ENCODE results near the gene ANK2.

ANK2 gene

DNA sequence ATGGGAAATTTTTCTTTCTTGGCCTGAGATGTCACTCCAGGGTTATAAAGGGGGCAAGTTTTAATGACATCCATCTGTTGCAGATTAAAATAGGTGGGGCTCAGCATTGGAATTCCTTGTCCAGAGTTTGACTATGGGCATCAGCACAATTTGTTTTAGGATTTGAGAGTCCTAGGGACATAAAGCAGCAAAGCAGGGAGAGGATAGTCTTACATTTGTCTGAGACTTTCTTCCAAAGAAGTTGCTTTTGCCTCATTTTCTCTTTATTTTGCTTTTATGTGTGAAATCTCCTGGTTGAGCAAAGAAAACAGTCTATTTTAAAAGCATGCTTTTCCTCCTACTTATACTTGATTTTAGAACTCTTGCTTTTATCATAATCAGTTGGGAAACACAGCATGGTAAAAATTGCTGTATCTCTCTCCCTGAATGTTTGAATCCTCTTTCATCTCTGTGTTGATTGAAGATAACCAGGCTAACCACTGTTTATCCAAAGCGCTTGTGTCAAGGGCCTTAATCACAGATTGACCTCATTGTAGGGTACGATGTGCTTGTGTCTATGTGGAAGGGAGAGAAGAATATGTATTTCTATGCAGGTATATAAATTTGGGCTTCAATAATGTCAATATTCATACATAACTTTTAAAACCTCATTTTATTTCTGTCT lies 121.5 kb downstream of the ANK2 start:
- TF ChIP-seq, protein P1, sequence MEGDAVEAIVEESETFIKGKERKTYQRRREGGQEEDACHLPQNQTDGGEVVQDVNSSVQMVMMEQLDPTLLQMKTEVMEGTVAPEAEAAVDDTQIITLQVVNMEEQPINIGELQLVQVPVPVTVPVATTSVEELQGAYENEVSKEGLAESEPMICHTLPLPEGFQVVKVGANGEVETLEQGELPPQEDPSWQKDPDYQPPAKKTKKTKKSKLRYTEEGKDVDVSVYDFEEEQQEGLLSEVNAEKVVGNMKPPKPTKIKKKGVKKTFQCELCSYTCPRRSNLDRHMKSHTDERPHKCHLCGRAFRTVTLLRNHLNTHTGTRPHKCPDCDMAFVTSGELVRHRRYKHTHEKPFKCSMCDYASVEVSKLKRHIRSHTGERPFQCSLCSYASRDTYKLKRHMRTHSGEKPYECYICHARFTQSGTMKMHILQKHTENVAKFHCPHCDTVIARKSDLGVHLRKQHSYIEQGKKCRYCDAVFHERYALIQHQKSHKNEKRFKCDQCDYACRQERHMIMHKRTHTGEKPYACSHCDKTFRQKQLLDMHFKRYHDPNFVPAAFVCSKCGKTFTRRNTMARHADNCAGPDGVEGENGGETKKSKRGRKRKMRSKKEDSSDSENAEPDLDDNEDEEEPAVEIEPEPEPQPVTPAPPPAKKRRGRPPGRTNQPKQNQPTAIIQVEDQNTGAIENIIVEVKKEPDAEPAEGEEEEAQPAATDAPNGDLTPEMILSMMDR (IDR thresholded peaks at IDR 0.05; ENCODE audit: insufficient read depth, low read length, poor library complexity, severe bottlenecking) = no peak
- no peak for TF ChIP-seq EZH2phosphoT487 (conservative IDR thresholded peaks at IDR 0.05; ENCODE audit: low read length)
- H3K79me2 ChIP-seq (ENCODE audit: insufficient read depth, low read length) = no peaks in the 10 kb centered on the region
- H3K9me3 ChIP-seq (ENCODE audit: insufficient read depth, low read length) = no peaks in the 10 kb centered on the region
- H3K9ac ChIP-seq (ENCODE audit: low read length) = no peak overlapping the region
- no peaks in the 10 kb centered on the region for H3F3A ChIP-seq (ENCODE audit: insufficient read depth)
- H3K9me2 ChIP-seq (replicated peaks; ENCODE audit: insufficient read depth, low read length) = no peaks in the 10 kb centered on the region
- no peaks in the 10 kb centered on the region for H3K36me3 ChIP-seq (ENCODE audit: low read length)
- no peaks in the 10 kb centered on the region for H3K27me3 ChIP-seq (ENCODE audit: low read length)
- H3K4me2 ChIP-seq (ENCODE audit: low read depth, low read length, poor library complexity, severe bottlenecking) = no peak overlapping the region
- H3K27ac ChIP-seq (ENCODE audit: low read depth, low read length) = no peak overlapping the region
- H4K20me1 ChIP-seq (ENCODE audit: low read depth, low read length) = no peaks in the 10 kb centered on the region
- no peak overlapping the region for H3K4me3 ChIP-seq (ENCODE audit: insufficient read depth, low read length, poor library complexity, severe bottlenecking)
- H2AFZ ChIP-seq (ENCODE audit: low read depth, low read length, severe bottlenecking) = no peak overlapping the region

DNA sequence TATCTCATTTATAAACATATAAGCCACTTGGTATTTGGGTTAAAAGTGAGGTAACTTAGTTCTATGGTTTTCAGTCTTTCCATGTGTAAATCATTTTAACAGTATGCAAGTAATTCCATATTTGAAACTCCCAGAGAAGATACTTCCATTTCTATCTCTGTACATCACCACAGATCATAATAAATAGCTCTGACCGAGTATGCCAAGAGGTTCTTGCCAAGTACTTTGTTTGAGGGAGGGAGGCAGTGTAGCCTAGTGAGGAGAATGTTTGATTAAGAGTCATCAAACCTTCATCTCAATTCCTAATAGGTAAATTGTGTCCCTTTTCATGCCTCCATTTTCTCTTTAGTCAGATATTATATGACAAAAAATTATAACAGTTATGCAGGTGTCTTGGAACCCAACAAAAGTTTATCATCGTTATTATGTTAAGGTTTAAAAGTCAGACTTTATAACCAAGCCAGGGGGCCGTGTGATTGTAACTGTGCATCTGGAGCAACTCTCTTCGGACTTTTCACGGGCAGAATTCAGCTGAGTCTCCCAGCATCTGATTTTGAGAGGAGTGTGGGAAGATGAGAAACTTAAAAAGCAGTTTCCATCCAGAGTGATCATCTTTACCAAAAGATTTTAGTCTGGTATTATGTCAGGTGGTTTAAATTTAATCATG lies 123.8 kb downstream of the ANK2 start:
- Histone ChIP-seq H3K36me3 (ENCODE audit: low read length) (no peaks in the 10 kb centered on the region), H3K9me3 (ENCODE audit: insufficient read depth, low read length) (no peaks in the 10 kb centered on the region), H3K9ac (ENCODE audit: low read length) (no peak overlapping the region), H3F3A (ENCODE audit: insufficient read depth) (no peaks in the 10 kb centered on the region), H3K27ac (ENCODE audit: low read depth, low read length) (no peak overlapping the region), H4K20me1 (ENCODE audit: low read depth, low read length) (no peaks in the 10 kb centered on the region), H3K79me2 (ENCODE audit: insufficient read depth, low read length) (no peaks in the 10 kb centered on the region), H2AFZ (ENCODE audit: low read depth, low read length, severe bottlenecking) (no peak overlapping the region), H3K4me3 (ENCODE audit: insufficient read depth, low read length, poor library complexity, severe bottlenecking) (no peak overlapping the region), H3K27me3 (ENCODE audit: low read length) (no peaks in the 10 kb centered on the region), H3K4me2 (ENCODE audit: low read depth, low read length, poor library complexity, severe bottlenecking) (no peak overlapping the region), H3K9me2 (replicated peaks; ENCODE audit: insufficient read depth, low read length) (no peaks in the 10 kb centered on the region)
- TF ChIP-seq, protein P1 (IDR thresholded peaks at IDR 0.05; ENCODE audit: insufficient read depth, low read length, poor library complexity, severe bottlenecking) = no peak
- TF ChIP-seq EZH2phosphoT487 (conservative IDR thresholded peaks at IDR 0.05; ENCODE audit: low read length) = no peak

DNA sequence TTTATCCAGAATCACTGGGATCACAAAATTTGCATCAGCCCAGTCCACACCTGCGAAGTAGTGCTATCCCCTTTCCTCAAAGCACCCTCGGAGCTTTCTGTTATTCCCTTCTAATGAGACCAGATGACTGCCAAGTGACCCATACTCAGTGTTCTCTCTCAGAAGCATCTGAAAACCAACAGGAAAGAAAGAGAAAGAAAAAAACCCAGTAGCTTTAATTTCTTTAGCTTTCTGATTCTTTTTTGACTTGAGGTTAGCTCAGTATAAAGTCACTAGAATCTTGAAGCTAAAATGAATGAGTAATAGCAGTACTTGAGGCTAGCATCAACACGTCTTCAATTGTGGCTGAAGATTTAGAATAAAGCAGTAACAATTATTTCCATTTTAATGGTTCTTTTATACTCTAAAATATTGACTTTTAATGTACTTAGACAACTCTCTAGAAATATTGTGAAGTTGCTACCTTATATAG lies 124.4 kb downstream of the ANK2 start:
- H3K4me2 ChIP-seq (ENCODE audit: low read depth, low read length, poor library complexity, severe bottlenecking) = no peak overlapping the region

More for the DNA sequence above, 124.4 kb downstream of the ANK2 start:
- Histone ChIP-seq H3K9me2 (replicated peaks; ENCODE audit: insufficient read depth, low read length) (no peaks in the 10 kb centered on the region), H3F3A (ENCODE audit: insufficient read depth) (no peaks in the 10 kb centered on the region), H3K9me3 (ENCODE audit: insufficient read depth, low read length) (no peaks in the 10 kb centered on the region), H4K20me1 (ENCODE audit: low read depth, low read length) (no peaks in the 10 kb centered on the region), H3K9ac (ENCODE audit: low read length) (no peak overlapping the region), H3K79me2 (ENCODE audit: insufficient read depth, low read length) (no peaks in the 10 kb centered on the region), H3K4me3 (ENCODE audit: insufficient read depth, low read length, poor library complexity, severe bottlenecking) (no peak overlapping the region), H3K27ac (ENCODE audit: low read depth, low read length) (no peak overlapping the region), H3K36me3 (ENCODE audit: low read length) (no peaks in the 10 kb centered on the region), H3K27me3 (ENCODE audit: low read length) (no peaks in the 10 kb centered on the region), H2AFZ (ENCODE audit: low read depth, low read length, severe bottlenecking) (no peak overlapping the region)
- TF ChIP-seq, protein P1 (IDR thresholded peaks at IDR 0.05; ENCODE audit: insufficient read depth, low read length, poor library complexity, severe bottlenecking) = no peak
- TF ChIP-seq EZH2phosphoT487 (conservative IDR thresholded peaks at IDR 0.05; ENCODE audit: low read length) = no peak

All from SU-DHL-6 (cell line).